ENCODE data around the gene CXorf38. TPM values are rescaled to one million over a fixed set of nuclear protein-coding genes. Genes with fewer than 3 reads are reported as not detected.

The CXorf38 gene
- total and polyA plus RNA-seq, 2 experiments from 2014 or later, result 6.1 to 11.3 TPM

- peak; percentile 88 for DNase-seq (ENCODE audit: low spot score)
- Histone ChIP-seq H4K20me1 (ENCODE audit: insufficient read depth, poor library complexity, severe bottlenecking) (no peaks in the 10 kb centered on the region), H3K9me3 (ENCODE audit: low read depth) (no peaks in the 10 kb centered on the region), H2AFZ (no peak overlapping the region), H3K79me2 (no peaks in the 10 kb centered on the region), H3K27ac (no peak overlapping the region), H3K4me3 (no peak overlapping the region), H3K4me1 (ENCODE audit: insufficient read depth) (peaks cover 4% of the 10 kb centered on the region), H3K36me3 (replicated peaks; ENCODE audit: insufficient read depth, low read depth) (no peaks in the 10 kb centered on the region), H3K4me2 (no peak overlapping the region), H3K27me3 (no peaks in the 10 kb centered on the region), H3K9me2 (replicated peaks; ENCODE audit: insufficient read depth) (no peaks in the 10 kb centered on the region)
- TF ChIP-seq CTCF (IDR thresholded peaks at IDR 0.05; ENCODE audit: poor library complexity) (peak; percentile 81), EZH2 (IDR thresholded peaks at IDR 0.05; ENCODE audit: borderline replicate concordance) (no peak), EZH2phosphoT487 (IDR thresholded peaks at IDR 0.05; ENCODE audit: low read depth, severe bottlenecking, unreplicated experiment) (no peak)
- 9% methylated on average over 3 of the region's 3 CpGs for WGBS (ENCODE audit: low lambda C conversion rate, missing lambda C conversion rate)
These were observed 4.4 kb upstream of the CXorf38 start for GRCh38 chrX:40651620-40652223.

GRCh38 chrX:40646489-40647306 is 663 bp downstream of the CXorf38 start:
- WGBS (ENCODE audit: low lambda C conversion rate, missing lambda C conversion rate), result 37% methylated on average over 24 of the region's 33 CpGs

GRCh38 chrX:40644821-40645358 is 2.5 kb downstream of the CXorf38 start:
- Histone ChIP-seq H3K4me1 (ENCODE audit: insufficient read depth) (peaks cover 4% of the 10 kb centered on the region), H3K27me3 (no peaks in the 10 kb centered on the region), H3K4me3 (no peak overlapping the region), H3K36me3 (replicated peaks; ENCODE audit: insufficient read depth, low read depth) (no peaks in the 10 kb centered on the region), H3K27ac (peak overlapping the region; percentile 64), H4K20me1 (ENCODE audit: insufficient read depth, poor library complexity, severe bottlenecking) (no peaks in the 10 kb centered on the region), H3K4me2 (peak overlapping the region; percentile 66), H2AFZ (no peak overlapping the region), H3K9me3 (ENCODE audit: low read depth) (no peaks in the 10 kb centered on the region), H3K9me2 (replicated peaks; ENCODE audit: insufficient read depth) (no peaks in the 10 kb centered on the region), H3K79me2 (peaks cover 39% of the 10 kb centered on the region)
- WGBS (ENCODE audit: low lambda C conversion rate, missing lambda C conversion rate), result 64% methylated on average over 4 of the region's 4 CpGs
- TF ChIP-seq CTCF (IDR thresholded peaks at IDR 0.05; ENCODE audit: poor library complexity), result no peak
- TF ChIP-seq EZH2phosphoT487 (IDR thresholded peaks at IDR 0.05; ENCODE audit: low read depth, severe bottlenecking, unreplicated experiment), result no peak
- peak; percentile 38 for DNase-seq (ENCODE audit: low spot score)

More at GRCh38 chrX:40646489-40647306, 663 bp downstream of the CXorf38 start:
- H3K9me3 ChIP-seq (ENCODE audit: low read depth), result no peaks in the 10 kb centered on the region
- peak overlapping the region; percentile 81 for H3K4me2 ChIP-seq
- H4K20me1 ChIP-seq (ENCODE audit: insufficient read depth, poor library complexity, severe bottlenecking), result no peaks in the 10 kb centered on the region
- H3K36me3 ChIP-seq (replicated peaks; ENCODE audit: insufficient read depth, low read depth), result no peaks in the 10 kb centered on the region
- peak; percentile 30 for DNase-seq (ENCODE audit: low spot score)
- peaks cover 4% of the 10 kb centered on the region for H3K4me1 ChIP-seq (ENCODE audit: insufficient read depth)
- peaks cover 35% of the 10 kb centered on the region for H3K79me2 ChIP-seq
- H3K9me2 ChIP-seq (replicated peaks; ENCODE audit: insufficient read depth), result no peaks in the 10 kb centered on the region
- peak overlapping the region; percentile 78 for H2AFZ ChIP-seq
- TF ChIP-seq EZH2 (IDR thresholded peaks at IDR 0.05; ENCODE audit: borderline replicate concordance), result no peak
- no peak for TF ChIP-seq EZH2phosphoT487 (IDR thresholded peaks at IDR 0.05; ENCODE audit: low read depth, severe bottlenecking, unreplicated experiment)
- TF ChIP-seq CTCF (IDR thresholded peaks at IDR 0.05; ENCODE audit: poor library complexity), result no peak
- H3K4me3 ChIP-seq, result peak overlapping the region; percentile 50
- H3K27ac ChIP-seq, result peak overlapping the region; percentile 84
- no peaks in the 10 kb centered on the region for H3K27me3 ChIP-seq
